ENCODE data around the gene ISOC1.

Gene ISOC1

GRCh38 chr5:129094924-129095899, 663 bp downstream of the ISOC1 start:
- DNase-seq (ENCODE audit: low read depth) = peak; percentile 26

- DNase-seq (ENCODE audit: low read depth) = no peak
Observed at GRCh38 chr5:129096382-129096991, 1.9 kb downstream of the ISOC1 start.

- no peak for DNase-seq (ENCODE audit: low read depth)
Observed at GRCh38 chr5:129097498-129098296, 3.1 kb downstream of the ISOC1 start.

- no peak for DNase-seq (ENCODE audit: low read depth)
Observed at GRCh38 chr5:129098488-129099183, 4.1 kb downstream of the ISOC1 start.

- DNase-seq (ENCODE audit: low read depth) = no peak
Observed at GRCh38 chr5:129099184-129099569, 4.6 kb downstream of the ISOC1 start.

- DNase-seq (ENCODE audit: low read depth) = no peak
Observed at GRCh38 chr5:129101794-129102193, 7.2 kb downstream of the ISOC1 start.

- no peak for DNase-seq (ENCODE audit: low read depth)
Observed at GRCh38 chr5:129103397-129103796, 8.8 kb downstream of the ISOC1 start.

GRCh38 chr5:129104915-129105455, 10.4 kb downstream of the ISOC1 start:
- DNase-seq (ENCODE audit: low read depth) = no peak

GRCh38 chr5:129107637-129108036, 13.1 kb downstream of the ISOC1 start:
- DNase-seq (ENCODE audit: low read depth) = no peak

- DNase-seq (ENCODE audit: low read depth) = no peak
Observed at GRCh38 chr5:129110742-129111141, 16.2 kb downstream of the ISOC1 start.

- no peak for DNase-seq (ENCODE audit: low read depth)
Observed at GRCh38 chr5:129111351-129111750, 16.8 kb downstream of the ISOC1 start.

- no peak for DNase-seq (ENCODE audit: low read depth)
Observed at GRCh38 chr5:129112295-129112694, 17.7 kb downstream of the ISOC1 start.

GRCh38 chr5:129113867-129114266, 19.3 kb downstream of the ISOC1 start:
- DNase-seq (ENCODE audit: low read depth) = no peak

- DNase-seq (ENCODE audit: low read depth) = no peak
Observed at GRCh38 chr5:129114539-129115193, 20.1 kb downstream of the ISOC1 start.

GRCh38 chr5:129115680-129116079, 21.1 kb downstream of the ISOC1 start:
- no peak for DNase-seq (ENCODE audit: low read depth)

GRCh38 chr5:129116797-129117196, 22.2 kb downstream of the ISOC1 start:
- no peak for DNase-seq (ENCODE audit: low read depth)

- no peak for DNase-seq (ENCODE audit: low read depth)
Observed at GRCh38 chr5:129118405-129118804, 23.9 kb downstream of the ISOC1 start.

- DNase-seq (ENCODE audit: low read depth) = no peak
Observed at GRCh38 chr5:129118826-129119225, 24.3 kb downstream of the ISOC1 start.

GRCh38 chr5:129120158-129120581, 25.6 kb downstream of the ISOC1 start:
- DNase-seq (ENCODE audit: low read depth) = no peak

- no peak for DNase-seq (ENCODE audit: low read depth)
Observed at GRCh38 chr5:129122560-129122959, 28.0 kb downstream of the ISOC1 start.

GRCh38 chr5:129124608-129125007, 30.1 kb downstream of the ISOC1 start:
- DNase-seq (ENCODE audit: low read depth) = no peak
